Liver (tissue), 9 donors: ENCODE data around the gene PM20D2. TPM values are rescaled to one million over a fixed set of nuclear protein-coding genes. Genes with fewer than 3 reads are reported as not detected.

Experiments used
- DNase-seq: peaks from one replicate; pipeline ENCODE4 v3.0.0-alpha.2; 2017; ENCODE audit warnings: low spot score
- H3K27ac ChIP-seq, 2 donors: one replicate each; pipeline ENCODE4 v1.7.0; 2013; ENCODE audit warnings: inconsistent platforms in 2 of 2, low read length in 2 of 2, control low read depth in 1 of 2, low read depth in 1 of 2, mild to moderate bottlenecking in 1 of 2
- H3K27me3 ChIP-seq, 4 donors: one replicate each; pipeline versions ENCODE4 v1.6.1 to v1.7.0; 2013; ENCODE audit warnings: low read length in 3 of 4, inconsistent platforms in 1 of 4, mild to moderate bottlenecking in 1 of 4, moderate library complexity in 1 of 4; ENCODE audit not compliant: control insufficient read depth in 4 of 4, insufficient read depth in 4 of 4
- H3K36me3 ChIP-seq, 4 donors: one replicate each; pipeline versions ENCODE4 v1.6.1 to v1.7.0; 2013; ENCODE audit warnings: low read length in 3 of 4, mild to moderate bottlenecking in 3 of 4, low read depth in 1 of 4, moderate library complexity in 1 of 4; ENCODE audit not compliant: control insufficient read depth in 4 of 4, insufficient read depth in 3 of 4
- H3K4me1 ChIP-seq, 4 donors: one replicate each; pipeline versions ENCODE4 v1.6.1 to v1.7.0; 2013; ENCODE audit warnings: low read length in 3 of 4, mild to moderate bottlenecking in 3 of 4, moderate library complexity in 1 of 4; ENCODE audit not compliant: control insufficient read depth in 4 of 4, insufficient read depth in 4 of 4
- H3K4me3 ChIP-seq, 3 donors: one replicate each; pipeline versions ENCODE4 v1.6.1 to v1.7.0; 2013; ENCODE audit warnings: low read length in 3 of 3, control low read depth in 1 of 3, low read depth in 1 of 3, mild to moderate bottlenecking in 1 of 3
- H3K9ac ChIP-seq, 2 donors: one replicate each; pipeline ENCODE4 v1.7.0; 2013; ENCODE audit warnings: low read length in 2 of 2, mild to moderate bottlenecking in 2 of 2, moderate library complexity in 2 of 2, control low read depth in 1 of 2, low read depth in 1 of 2
- H3K9me3 ChIP-seq, 4 donors: one replicate each; pipeline versions ENCODE4 v1.6.1 to v1.7.0; 2013; ENCODE audit warnings: low read length in 3 of 4; ENCODE audit not compliant: control insufficient read depth in 4 of 4
- EGR1 ChIP-seq, 2 donors: IDR thresholded peaks; 2 replicates each; pipeline ENCODE4 v1.6.1; 2016 to 2018; ENCODE audit warnings: antibody characterized with exemption in 2 of 2, low read depth in 2 of 2
- FOXA1 ChIP-seq: IDR thresholded peaks from 2 replicates; pipeline ENCODE4 v1.6.1; 2016; ENCODE audit warnings: antibody characterized with exemption
- FOXA2 ChIP-seq: IDR thresholded peaks from 2 replicates; pipeline ENCODE4 v1.6.1; 2016; ENCODE audit warnings: antibody characterized with exemption
- GABPA ChIP-seq, 2 donors: IDR thresholded peaks in 1 of 2; conservative IDR thresholded peaks in 1 of 2; 2 replicates each; pipeline ENCODE4 v1.6.1; 2016; ENCODE audit warnings: antibody characterized with exemption in 2 of 2, mild to moderate bottlenecking in 1 of 2, moderate library complexity in 1 of 2
- HNF4A ChIP-seq, 2 donors: conservative IDR thresholded peaks; 2 replicates each; pipeline ENCODE4 v1.6.1; 2016; ENCODE audit warnings: antibody characterized with exemption in 2 of 2, mild to moderate bottlenecking in 2 of 2
- HNF4G ChIP-seq: IDR thresholded peaks from 2 replicates; pipeline ENCODE4 v1.6.1; 2016; ENCODE audit warnings: antibody characterized with exemption
- JUND ChIP-seq, 2 donors: IDR thresholded peaks; 2 replicates each; pipeline ENCODE4 v1.6.1; 2016; ENCODE audit warnings: antibody characterized with exemption in 2 of 2
- NR2F2 ChIP-seq: IDR thresholded peaks from 2 replicates; pipeline ENCODE4 v1.6.1; 2016; ENCODE audit warnings: antibody characterized with exemption
- RAD21 ChIP-seq, 2 donors: IDR thresholded peaks; 2 replicates each; pipeline ENCODE4 v1.6.1; 2016; ENCODE audit warnings: antibody characterized with exemption in 2 of 2, mild to moderate bottlenecking in 2 of 2
- RXRA ChIP-seq, 2 donors: IDR thresholded peaks; 2 replicates each; pipeline ENCODE4 v1.6.1; 2017 to 2018; ENCODE audit warnings: antibody characterized with exemption in 2 of 2, mild to moderate bottlenecking in 1 of 2
- SP1 ChIP-seq: IDR thresholded peaks from 2 replicates; pipeline ENCODE4 v1.6.1; 2018; ENCODE audit warnings: antibody characterized with exemption, mild to moderate bottlenecking
- TAF1 ChIP-seq: conservative IDR thresholded peaks from 2 replicates; pipeline ENCODE4 v1.6.1; 2016; ENCODE audit warnings: antibody characterized with exemption, mild to moderate bottlenecking
- YY1 ChIP-seq: IDR thresholded peaks from 2 replicates; pipeline ENCODE4 v1.6.1; 2016; ENCODE audit warnings: antibody characterized with exemption, mild to moderate bottlenecking
- WGBS: extraction: QIAGEN DNeasy Blood & Tissue Kit; methylation state at CpG from one replicate; pipeline ENCODE4 v1.1.7; 2013; 5-methylcytosine and 5-hydroxymethylcytosine counted together
- polyA plus RNA-seq, 2 donors: library from polyadenylated mRNA; stranded (reverse) in 1 of 2; unstranded in 1 of 2; fragments of 200-250 nt in 1 of 2; fragments of >200 nt in 1 of 2; fragmentation: Nextera tagmentation in 1 of 2; extraction: Ambion mirVana in 1 of 2; gene quantifications; one replicate each; pipeline versions ENCODE4 v1.2.1 to v1.2.3, GENCODE V29; 2013 to 2015
- total RNA-seq, 2 donors: library from RNA; depleted of rRNA; stranded (reverse); fragments of >200 nt; gene quantifications; one replicate each; pipeline ENCODE4 v1.2.3, GENCODE V29; 2014
- TF ChIP-seq, protein P1 (sequence below): IDR thresholded peaks from 2 replicates; pipeline ENCODE4 v1.6.1; 2016; ENCODE audit warnings: antibody characterized with exemption
- TF ChIP-seq, protein P2 (sequence below): fragments of 150-350 bp; IDR thresholded peaks from 2 replicates; pipeline ENCODE4 v1.5.1; 2017; ENCODE audit warnings: improper control_type of control experiment, low read depth, low read length; ENCODE audit not compliant: missing input control
- TF ChIP-seq, protein P3 (sequence below): IDR thresholded peaks from 2 replicates; pipeline ENCODE4 v1.6.1; 2016; ENCODE audit warnings: antibody characterized with exemption
- TF ChIP-seq, protein P4 (sequence below): IDR thresholded peaks from 2 replicates; pipeline ENCODE4 v1.6.1; 2016; ENCODE audit warnings: antibody characterized with exemption, mild to moderate bottlenecking
- TF ChIP-seq, protein P5 (sequence below): IDR thresholded peaks from 2 replicates; pipeline ENCODE4 v1.6.1; 2016; ENCODE audit warnings: antibody characterized with exemption
- donor health status: healthy.
- donor health status: healthy.
- donor health status: healthy.
- donor health status: healthy.
- donor health status: healthy.

The PM20D2 gene
- total and polyA plus RNA-seq, 4 donors: 1.7 to 12.4 (median 4.5) TPM

DNA sequence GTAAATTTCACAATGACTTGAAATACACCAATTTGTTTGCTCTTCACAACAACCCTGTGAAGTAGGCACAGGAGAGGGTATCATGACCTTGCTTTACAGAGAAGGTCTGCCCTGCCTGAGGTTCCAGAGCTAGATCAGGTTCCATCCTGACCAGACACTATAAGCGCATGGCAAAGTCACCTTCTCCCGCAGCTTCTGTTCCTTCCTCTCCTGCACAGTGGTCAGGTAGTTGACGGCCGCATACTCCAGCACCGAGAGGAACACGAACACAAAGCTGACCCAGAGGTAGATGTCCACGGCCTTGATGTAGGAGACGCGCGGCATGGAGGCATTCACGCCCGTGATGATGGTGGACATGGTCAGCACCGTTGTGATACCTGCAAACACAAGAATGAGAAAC lies 34.3 kb downstream of the PM20D2 start:
- TF ChIP-seq, protein P1, sequence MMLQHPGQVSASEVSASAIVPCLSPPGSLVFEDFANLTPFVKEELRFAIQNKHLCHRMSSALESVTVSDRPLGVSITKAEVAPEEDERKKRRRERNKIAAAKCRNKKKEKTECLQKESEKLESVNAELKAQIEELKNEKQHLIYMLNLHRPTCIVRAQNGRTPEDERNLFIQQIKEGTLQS: no peak
- TF ChIP-seq RAD21 (IDR thresholded peaks at IDR 0.05) (no peak), FOXA1 (no peak), HNF4G (no peak), SP1 (no peak), YY1 (no peak), NR2F2 (no peak), JUND (IDR thresholded peaks at IDR 0.05) (no peak), RXRA (IDR thresholded peaks at IDR 0.05) (no peak), EGR1 (IDR thresholded peaks at IDR 0.05; ENCODE audit: low read depth in 2 of 2) (no peak), GABPA (IDR thresholded peaks at IDR 0.05 in 1 of 2, conservative IDR thresholded peaks at IDR 0.05 in 1 of 2) (no peak), TAF1 (no peak), FOXA2 (no peak)
- TF ChIP-seq, protein P2, sequence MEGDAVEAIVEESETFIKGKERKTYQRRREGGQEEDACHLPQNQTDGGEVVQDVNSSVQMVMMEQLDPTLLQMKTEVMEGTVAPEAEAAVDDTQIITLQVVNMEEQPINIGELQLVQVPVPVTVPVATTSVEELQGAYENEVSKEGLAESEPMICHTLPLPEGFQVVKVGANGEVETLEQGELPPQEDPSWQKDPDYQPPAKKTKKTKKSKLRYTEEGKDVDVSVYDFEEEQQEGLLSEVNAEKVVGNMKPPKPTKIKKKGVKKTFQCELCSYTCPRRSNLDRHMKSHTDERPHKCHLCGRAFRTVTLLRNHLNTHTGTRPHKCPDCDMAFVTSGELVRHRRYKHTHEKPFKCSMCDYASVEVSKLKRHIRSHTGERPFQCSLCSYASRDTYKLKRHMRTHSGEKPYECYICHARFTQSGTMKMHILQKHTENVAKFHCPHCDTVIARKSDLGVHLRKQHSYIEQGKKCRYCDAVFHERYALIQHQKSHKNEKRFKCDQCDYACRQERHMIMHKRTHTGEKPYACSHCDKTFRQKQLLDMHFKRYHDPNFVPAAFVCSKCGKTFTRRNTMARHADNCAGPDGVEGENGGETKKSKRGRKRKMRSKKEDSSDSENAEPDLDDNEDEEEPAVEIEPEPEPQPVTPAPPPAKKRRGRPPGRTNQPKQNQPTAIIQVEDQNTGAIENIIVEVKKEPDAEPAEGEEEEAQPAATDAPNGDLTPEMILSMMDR: no peak
- TF ChIP-seq, protein P3, sequence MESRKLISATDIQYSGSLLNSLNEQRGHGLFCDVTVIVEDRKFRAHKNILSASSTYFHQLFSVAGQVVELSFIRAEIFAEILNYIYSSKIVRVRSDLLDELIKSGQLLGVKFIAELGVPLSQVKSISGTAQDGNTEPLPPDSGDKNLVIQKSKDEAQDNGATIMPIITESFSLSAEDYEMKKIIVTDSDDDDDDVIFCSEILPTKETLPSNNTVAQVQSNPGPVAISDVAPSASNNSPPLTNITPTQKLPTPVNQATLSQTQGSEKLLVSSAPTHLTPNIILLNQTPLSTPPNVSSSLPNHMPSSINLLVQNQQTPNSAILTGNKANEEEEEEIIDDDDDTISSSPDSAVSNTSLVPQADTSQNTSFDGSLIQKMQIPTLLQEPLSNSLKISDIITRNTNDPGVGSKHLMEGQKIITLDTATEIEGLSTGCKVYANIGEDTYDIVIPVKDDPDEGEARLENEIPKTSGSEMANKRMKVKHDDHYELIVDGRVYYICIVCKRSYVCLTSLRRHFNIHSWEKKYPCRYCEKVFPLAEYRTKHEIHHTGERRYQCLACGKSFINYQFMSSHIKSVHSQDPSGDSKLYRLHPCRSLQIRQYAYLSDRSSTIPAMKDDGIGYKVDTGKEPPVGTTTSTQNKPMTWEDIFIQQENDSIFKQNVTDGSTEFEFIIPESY: no peak
- TF ChIP-seq, protein P4, sequence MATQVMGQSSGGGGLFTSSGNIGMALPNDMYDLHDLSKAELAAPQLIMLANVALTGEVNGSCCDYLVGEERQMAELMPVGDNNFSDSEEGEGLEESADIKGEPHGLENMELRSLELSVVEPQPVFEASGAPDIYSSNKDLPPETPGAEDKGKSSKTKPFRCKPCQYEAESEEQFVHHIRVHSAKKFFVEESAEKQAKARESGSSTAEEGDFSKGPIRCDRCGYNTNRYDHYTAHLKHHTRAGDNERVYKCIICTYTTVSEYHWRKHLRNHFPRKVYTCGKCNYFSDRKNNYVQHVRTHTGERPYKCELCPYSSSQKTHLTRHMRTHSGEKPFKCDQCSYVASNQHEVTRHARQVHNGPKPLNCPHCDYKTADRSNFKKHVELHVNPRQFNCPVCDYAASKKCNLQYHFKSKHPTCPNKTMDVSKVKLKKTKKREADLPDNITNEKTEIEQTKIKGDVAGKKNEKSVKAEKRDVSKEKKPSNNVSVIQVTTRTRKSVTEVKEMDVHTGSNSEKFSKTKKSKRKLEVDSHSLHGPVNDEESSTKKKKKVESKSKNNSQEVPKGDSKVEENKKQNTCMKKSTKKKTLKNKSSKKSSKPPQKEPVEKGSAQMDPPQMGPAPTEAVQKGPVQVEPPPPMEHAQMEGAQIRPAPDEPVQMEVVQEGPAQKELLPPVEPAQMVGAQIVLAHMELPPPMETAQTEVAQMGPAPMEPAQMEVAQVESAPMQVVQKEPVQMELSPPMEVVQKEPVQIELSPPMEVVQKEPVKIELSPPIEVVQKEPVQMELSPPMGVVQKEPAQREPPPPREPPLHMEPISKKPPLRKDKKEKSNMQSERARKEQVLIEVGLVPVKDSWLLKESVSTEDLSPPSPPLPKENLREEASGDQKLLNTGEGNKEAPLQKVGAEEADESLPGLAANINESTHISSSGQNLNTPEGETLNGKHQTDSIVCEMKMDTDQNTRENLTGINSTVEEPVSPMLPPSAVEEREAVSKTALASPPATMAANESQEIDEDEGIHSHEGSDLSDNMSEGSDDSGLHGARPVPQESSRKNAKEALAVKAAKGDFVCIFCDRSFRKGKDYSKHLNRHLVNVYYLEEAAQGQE: no peak
- TF ChIP-seq, protein P5, sequence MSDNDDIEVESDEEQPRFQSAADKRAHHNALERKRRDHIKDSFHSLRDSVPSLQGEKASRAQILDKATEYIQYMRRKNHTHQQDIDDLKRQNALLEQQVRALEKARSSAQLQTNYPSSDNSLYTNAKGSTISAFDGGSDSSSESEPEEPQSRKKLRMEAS: no peak
- Histone ChIP-seq H3K4me3 (no peak overlapping the region), H3K9ac (no peak overlapping the region), H3K9me3 (no peaks in the 10 kb centered on the region), H3K27me3 (no peaks in the 10 kb centered on the region), H3K36me3 (no peaks in the 10 kb centered on the region), H3K27ac (no peak overlapping the region), H3K4me1 (peaks cover 0 to 9% (median 3%) of the 10 kb centered on the region in 4 donors)
- DNase-seq: no peak
- 94% methylated on average over 13 of the region's 13 CpGs for WGBS

DNA sequence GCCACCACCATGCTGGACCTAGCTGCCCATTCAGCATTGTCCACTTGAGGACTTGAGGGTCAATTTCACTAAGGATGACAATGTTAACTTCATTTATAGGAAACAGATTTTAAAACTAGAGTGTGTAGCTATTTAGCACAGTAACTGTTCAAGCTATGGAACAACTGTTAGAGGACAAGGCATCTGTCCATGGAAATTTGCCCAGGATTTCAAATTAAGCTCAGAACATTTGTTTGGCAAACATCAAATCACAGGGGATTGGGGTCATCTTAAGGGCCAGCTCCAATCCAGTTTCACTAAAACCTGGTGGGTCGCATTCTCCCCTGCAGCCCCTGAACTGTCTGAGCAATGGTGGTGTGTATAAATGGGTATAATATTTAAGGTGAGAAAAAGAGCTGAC lies 35.1 kb downstream of the PM20D2 start:
- no peak for DNase-seq
- Histone ChIP-seq H3K4me1 (peaks cover 0 to 4% (median 2%) of the 10 kb centered on the region in 4 donors), H3K27ac (no peak overlapping the region), H3K36me3 (no peaks in the 10 kb centered on the region), H3K4me3 (no peak overlapping the region), H3K9ac (no peak overlapping the region), H3K9me3 (no peaks in the 10 kb centered on the region), H3K27me3 (no peaks in the 10 kb centered on the region)
- 86% methylated on average over 1 of the region's 1 CpG for WGBS
- TF ChIP-seq HNF4A (conservative IDR thresholded peaks at IDR 0.05): no peak
- TF ChIP-seq, protein P3: no peak
- TF ChIP-seq TAF1: no peak
